GM04503 (cell line): ENCODE data around the gene TEDC1.

Experiments
- DNase-seq: peaks from one replicate; pipeline ENCODE4 v3.0.0-alpha.2; 2012; ENCODE audit warnings: low read depth

Gene TEDC1

DNA sequence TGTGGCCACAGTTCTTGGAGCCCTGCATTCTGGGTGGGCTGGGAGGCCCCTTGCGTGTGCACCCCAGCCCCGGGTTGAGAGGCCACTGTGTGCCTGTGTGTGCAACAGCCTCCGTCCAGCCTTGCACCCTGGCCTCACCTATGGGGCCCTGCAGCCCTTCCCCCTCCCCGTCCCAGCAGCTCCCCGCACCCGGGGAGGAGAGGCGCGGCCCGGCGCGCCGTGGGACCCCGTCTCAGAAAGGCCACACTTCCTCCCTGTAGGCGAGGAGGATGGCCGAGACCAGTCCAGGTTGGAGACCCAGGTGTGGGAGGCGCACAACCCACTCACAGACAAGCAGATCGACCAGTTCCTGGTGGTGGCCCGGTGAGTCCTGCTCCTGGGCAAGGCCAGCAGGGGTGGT is 33.0 kb upstream of the TEDC1 start:
- no peak for DNase-seq

DNA sequence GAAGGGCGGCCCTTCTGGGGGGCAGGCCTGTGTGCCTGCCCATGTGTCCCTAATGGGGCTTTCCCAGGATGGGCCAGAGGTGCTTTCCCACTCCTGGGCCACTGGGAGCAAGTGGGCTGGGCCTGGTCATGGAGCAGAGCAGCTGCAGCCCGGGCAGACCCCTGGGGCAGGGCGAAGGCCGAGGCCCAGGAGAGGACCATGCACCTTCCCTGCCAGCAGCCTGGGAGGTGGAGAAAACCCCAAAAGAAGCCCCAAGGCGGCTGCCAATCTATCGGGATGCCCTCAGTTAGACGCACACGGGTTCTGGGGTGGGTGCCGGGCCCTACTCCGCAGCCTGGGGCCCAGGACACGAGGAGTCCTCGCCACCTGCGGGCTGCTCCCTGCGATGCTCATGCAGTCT is 32.5 kb upstream of the TEDC1 start:
- DNase-seq: no peak

DNA sequence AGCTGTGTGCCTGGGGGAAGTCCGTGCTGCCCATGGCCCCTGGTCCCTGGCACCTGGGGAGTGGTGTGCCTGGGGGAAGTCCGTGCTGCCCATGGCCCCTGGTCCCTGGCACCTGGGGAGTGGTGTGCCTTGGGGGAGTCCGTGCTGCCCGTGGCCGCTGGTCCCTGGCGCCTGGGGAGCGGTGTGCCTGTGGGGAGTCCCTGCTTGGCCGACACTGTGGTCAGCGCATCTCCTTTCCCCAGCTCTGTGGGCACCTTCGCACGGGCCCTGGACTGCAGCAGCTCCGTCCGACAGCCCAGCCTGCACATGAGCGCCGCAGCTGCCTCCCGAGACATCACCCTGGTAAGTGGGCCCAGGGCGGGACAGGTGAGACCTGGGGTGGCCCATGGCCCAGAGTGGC is 30.9 kb upstream of the TEDC1 start:
- no peak for DNase-seq

DNA sequence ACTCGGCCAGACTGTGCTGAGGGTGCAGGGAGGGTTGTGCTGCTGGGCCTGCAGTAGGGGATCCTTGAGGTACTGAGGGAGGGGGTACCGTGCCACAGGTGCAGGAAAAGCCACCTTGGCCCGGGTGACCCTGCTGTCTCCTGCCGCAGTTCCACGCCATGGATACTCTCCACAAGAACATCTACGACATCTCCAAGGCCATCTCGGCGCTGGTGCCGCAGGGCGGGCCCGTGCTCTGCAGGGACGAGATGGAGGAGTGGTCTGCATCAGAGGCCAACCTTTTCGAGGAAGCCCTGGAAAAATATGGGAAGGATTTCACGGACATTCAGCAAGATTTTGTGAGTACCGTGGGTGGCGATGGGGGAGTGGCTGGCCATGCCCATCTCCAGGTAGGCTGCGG is 30.4 kb upstream of the TEDC1 start:
- no peak for DNase-seq

- no peak for DNase-seq
Measured at GRCh38 chr14:105461903-105462302, 29.1 kb upstream of the TEDC1 start.

- DNase-seq: no peak
Measured at GRCh38 chr14:105464501-105464900, 26.5 kb upstream of the TEDC1 start.

GRCh38 chr14:105465209-105466031 is 25.6 kb upstream of the TEDC1 start:
- no peak for DNase-seq

GRCh38 chr14:105466531-105467248 is 24.4 kb upstream of the TEDC1 start:
- no peak for DNase-seq

- DNase-seq: no peak
Measured at GRCh38 chr14:105467249-105467941, 23.7 kb upstream of the TEDC1 start.

GRCh38 chr14:105467942-105468471 is 23.0 kb upstream of the TEDC1 start:
- no peak for DNase-seq

GRCh38 chr14:105468621-105469241 is 22.3 kb upstream of the TEDC1 start:
- DNase-seq: no peak

DNA sequence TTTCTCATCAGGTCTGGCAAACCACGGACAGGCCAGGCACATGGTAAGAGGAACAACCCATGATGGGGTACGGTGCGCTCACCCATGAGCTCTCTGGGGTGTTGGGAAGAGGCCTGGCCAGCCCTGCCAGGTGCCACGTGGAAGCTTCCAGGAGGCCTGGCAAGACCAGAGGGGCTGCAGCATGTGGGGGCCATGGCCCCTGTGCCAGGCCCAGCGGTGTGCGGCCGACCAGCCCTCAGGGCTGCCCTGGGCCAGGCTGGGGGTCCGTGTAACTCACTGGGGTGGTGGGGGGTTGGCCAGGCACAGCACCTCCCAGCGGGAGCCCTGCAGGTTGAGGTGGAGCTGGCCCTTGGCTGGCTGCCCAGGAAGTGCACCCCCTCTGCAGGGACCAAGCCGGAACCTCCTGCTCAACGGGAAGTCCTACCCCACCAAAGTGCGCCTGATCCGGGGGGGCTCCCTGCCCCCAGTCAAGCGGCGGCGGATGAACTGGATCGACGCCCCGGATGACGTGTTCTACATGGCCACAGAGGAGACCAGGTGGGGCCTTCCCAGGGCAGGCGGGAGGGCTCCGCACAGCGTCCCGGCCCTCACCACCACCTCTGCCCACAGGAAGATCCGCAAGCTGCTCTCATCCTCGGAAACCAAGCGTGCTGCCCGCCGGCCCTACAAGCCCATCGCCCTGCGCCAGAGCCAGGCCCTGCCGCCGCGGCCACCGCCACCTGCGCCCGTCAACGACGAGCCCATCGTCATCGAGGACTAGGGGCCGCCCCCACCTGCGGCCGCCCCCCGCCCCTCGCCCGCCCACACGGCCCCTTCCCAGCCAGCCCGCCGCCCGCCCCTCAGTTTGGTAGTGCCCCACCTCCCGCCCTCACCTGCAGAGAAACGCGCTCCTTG is 21.3 kb upstream of the TEDC1 start:
- DNase-seq: no peak

DNA sequence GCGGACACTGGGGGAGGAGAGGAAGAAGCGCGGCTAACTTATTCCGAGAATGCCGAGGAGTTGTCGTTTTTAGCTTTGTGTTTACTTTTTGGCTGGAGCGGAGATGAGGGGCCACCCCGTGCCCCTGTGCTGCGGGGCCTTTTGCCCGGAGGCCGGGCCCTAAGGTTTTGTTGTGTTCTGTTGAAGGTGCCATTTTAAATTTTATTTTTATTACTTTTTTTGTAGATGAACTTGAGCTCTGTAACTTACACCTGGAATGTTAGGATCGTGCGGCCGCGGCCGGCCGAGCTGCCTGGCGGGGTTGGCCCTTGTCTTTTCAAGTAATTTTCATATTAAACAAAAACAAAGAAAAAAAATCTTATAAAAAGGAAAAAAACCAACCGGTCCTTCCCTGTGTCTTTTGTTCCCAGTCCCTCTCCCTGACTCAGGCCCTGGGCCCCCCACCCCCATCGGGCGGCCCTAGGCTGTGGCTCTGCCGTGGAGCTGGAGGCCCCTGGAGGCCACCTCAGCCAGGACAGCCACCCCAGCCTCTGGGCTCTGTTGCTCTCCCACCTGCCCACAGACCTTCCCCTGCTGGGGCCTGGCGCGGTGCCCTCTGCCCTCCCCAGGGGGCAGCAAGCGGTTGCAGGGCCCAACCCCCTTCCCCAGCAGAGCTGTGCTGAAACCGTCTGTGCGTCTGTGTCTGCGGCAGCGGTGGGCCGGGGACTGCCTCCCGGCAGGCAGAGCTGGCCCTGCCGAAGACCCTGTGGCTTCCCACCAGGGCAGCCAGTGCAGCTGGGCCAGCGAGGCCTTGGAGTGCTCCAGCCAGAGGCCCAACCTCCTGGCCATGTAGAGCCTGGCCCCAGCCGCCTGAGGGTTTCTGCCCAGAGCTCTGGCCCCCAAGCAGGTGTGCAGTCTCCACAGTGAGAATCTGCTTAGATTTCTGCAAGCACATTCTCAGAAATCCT is 20.4 kb upstream of the TEDC1 start:
- DNase-seq: no peak

- DNase-seq: no peak
Measured at GRCh38 chr14:105471297-105471821, 19.7 kb upstream of the TEDC1 start.

DNA sequence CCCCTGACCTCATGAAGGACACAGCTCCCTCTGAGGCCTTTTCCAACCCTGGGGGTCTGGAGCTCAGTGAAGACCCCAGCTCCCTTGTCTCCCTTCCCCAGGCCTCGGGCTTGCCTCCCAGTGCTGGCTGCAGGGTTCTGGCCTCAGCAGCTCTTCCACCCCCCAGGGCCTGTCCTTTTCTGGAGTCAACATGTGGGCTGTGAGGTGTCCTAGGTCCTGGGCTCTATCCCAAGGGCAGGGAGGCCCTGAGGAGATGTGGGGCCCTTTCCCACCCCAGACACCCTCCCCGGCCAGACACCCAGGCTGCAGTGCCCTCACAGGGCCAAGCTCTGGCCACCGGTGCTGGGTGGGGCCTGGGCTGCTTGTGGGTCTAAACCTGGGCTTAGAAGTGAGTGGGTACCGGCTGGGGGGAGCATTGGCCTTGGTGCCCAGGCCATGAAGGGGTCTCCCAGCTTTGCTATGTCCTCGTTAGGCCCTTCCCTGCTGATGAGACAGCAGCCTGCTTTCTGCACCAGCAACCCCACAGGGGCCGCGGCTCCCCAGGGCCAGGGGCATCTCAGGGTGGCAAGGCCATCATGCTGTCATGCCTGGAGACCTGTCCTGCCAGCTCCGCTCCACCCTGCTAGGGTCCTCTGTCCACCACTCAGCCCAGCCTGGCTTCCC is 19.1 kb upstream of the TEDC1 start:
- no peak for DNase-seq

- no peak for DNase-seq
Measured at GRCh38 chr14:105472486-105472991, 18.5 kb upstream of the TEDC1 start.

GRCh38 chr14:105473033-105473676 is 17.9 kb upstream of the TEDC1 start:
- DNase-seq: no peak

- no peak for DNase-seq
Measured at GRCh38 chr14:105473677-105474482, 17.2 kb upstream of the TEDC1 start.
